PC-3 (cell line): Measurements from ENCODE around the gene DNAJC25. TPM values are rescaled to one million over a fixed set of nuclear protein-coding genes. Genes with fewer than 3 reads are reported as not detected.
"Not testable (repeated sequence)": the region's sequence is repeated elsewhere in the genome, so short reads cannot be mapped to it uniquely, and the experiment has no call there.

Source experiments
- ATAC-seq: fragments of 200-7000 bp; cut with Tn5 transposase; 2 replicates; pipeline ENCODE4 v1.9.1; 2020; ENCODE audit warnings: mild to moderate bottlenecking, moderate library complexity
- BruUV-seq: library from RNA; stranded (reverse); fragments of 400-500 nt; replicated peaks from 2 replicates; lab custom pipeline; 2021; lab: Mats Ljungman, UMichigan
- CTCF ChIA-PET: fragments of 300-600 bp; sonication (Branson Sonifier 250); formaldehyde crosslinking; loops from one replicate; lab custom pipeline; 2022; ENCODE audit warnings: antibody characterized with exemption; lab: Charles Lee
- POLR2A ChIA-PET: fragments of 300-600 bp; sonication (Branson Sonifier 250); formaldehyde crosslinking; loops from one replicate; lab custom pipeline; 2022; ENCODE audit warnings: antibody characterized with exemption; ENCODE audit not compliant: unreplicated experiment; lab: Charles Lee
- DNase-seq: peaks from one replicate; pipeline ENCODE4 v3.0.0-alpha.2; 2015
- H2AFZ ChIP-seq: fragments of 300-600 bp; sonication (generic); 2 replicates; pipeline ENCODE4 v1.6.0; 2016; ENCODE audit warnings: antibody characterized with exemption, low read length
- H3F3A ChIP-seq: fragments of 300-600 bp; sonication (generic); one replicate; pipeline ENCODE4 v1.6.0; 2017; ENCODE audit warnings: antibody characterized with exemption, low read length, control low read depth, mild to moderate bottlenecking; ENCODE audit not compliant: unreplicated experiment
- H3K27ac ChIP-seq: fragments of 300-600 bp; sonication (generic); 2 replicates; pipeline ENCODE4 v1.5.1; 2016; ENCODE audit warnings: mild to moderate bottlenecking, low read length
- H3K27me3 ChIP-seq: fragments of 300-600 bp; sonication (generic); 2 replicates; pipeline ENCODE4 v1.6.1; 2016; ENCODE audit warnings: low read length, mixed read lengths
- H3K36me3 ChIP-seq: fragments of 300-600 bp; sonication (generic); 2 replicates; pipeline ENCODE4 v1.6.1; 2016; ENCODE audit warnings: low read depth, mixed run types, low read length, mixed read lengths
- H3K4me1 ChIP-seq: fragments of 300-600 bp; sonication (generic); 2 replicates; pipeline ENCODE4 v1.5.1; 2016; ENCODE audit warnings: low read length; ENCODE audit not compliant: insufficient read depth
- H3K4me2 ChIP-seq: fragments of 300-600 bp; sonication (generic); 2 replicates; pipeline ENCODE4 v1.6.0; 2016; ENCODE audit warnings: low read length
- H3K4me3 ChIP-seq: fragments of 300-600 bp; sonication (generic); 2 replicates; pipeline ENCODE4 v1.5.1; 2016; ENCODE audit warnings: mild to moderate bottlenecking, low read length, mixed read lengths
- H3K79me2 ChIP-seq: fragments of 300-600 bp; sonication (generic); 2 replicates; pipeline ENCODE4 v1.6.1; 2017; ENCODE audit warnings: low read length, mixed read lengths
- H3K9ac ChIP-seq: fragments of 300-600 bp; sonication (generic); 2 replicates; pipeline ENCODE4 v1.6.0; 2016; ENCODE audit warnings: mild to moderate bottlenecking, low read length
- H3K9me2 ChIP-seq: fragments of 300-600 bp; sonication (generic); replicated peaks from 2 replicates; pipeline ENCODE4 v1.6.1; 2016; ENCODE audit warnings: mixed run types, low read length, mixed read lengths
- H3K9me3 ChIP-seq: fragments of 300-600 bp; sonication (generic); 2 replicates; pipeline ENCODE4 v1.6.1; 2016; ENCODE audit warnings: low read length, mixed read lengths
- H4K20me1 ChIP-seq: fragments of 300-600 bp; sonication (generic); 2 replicates; pipeline ENCODE4 v1.6.1; 2016; ENCODE audit warnings: low read length, mixed read lengths
- CTCF ChIP-seq: fragments of 300-600 bp; sonication (generic); conservative IDR thresholded peaks from 2 replicates; pipeline ENCODE4 v1.5.1; 2017; ENCODE audit warnings: antibody characterized with exemption, low read depth, mild to moderate bottlenecking, low read length
- EZH2 ChIP-seq: fragments of 300-600 bp; sonication (generic); IDR thresholded peaks from one replicate; pipeline ENCODE4 v1.6.1; 2017; ENCODE audit warnings: antibody characterized with exemption, mild to moderate bottlenecking, low read length; ENCODE audit not compliant: unreplicated experiment
- EZH2phosphoT487 ChIP-seq: fragments of 300-600 bp; sonication (generic); IDR thresholded peaks from 2 replicates; pipeline ENCODE4 v1.6.1; 2018; ENCODE audit warnings: mild to moderate bottlenecking, antibody characterized with exemption, low read length, borderline replicate concordance
- intact Hi-C: fragments of 100-400 bp; cut with micrococcal nuclease; formaldehyde crosslinking; loops from 2 replicates; pipeline ENCODE4 v1.9.0; 2023
- total RNA-seq: library from RNA; depleted of rRNA; stranded (reverse); fragments of >200 nt; gene quantifications from 2 replicates; pipeline ENCODE4 v1.2.3, GENCODE V29; 2014

The DNAJC25 gene
- total RNA-seq, 1 experiment from 2014 or later, result 5.9 TPM

GRCh38 chr9:111610845-111611244, 20.3 kb upstream of the DNAJC25 start:
- intact Hi-C loops, result no loop called here
- Histone ChIP-seq H3K9me3 (no peaks in the 10 kb centered on the region), H3K27ac (no peak overlapping the region), H3K9ac (no peak overlapping the region), H3K36me3 (no peaks in the 10 kb centered on the region), H3K4me3 (no peak overlapping the region), H3F3A (no peaks in the 10 kb centered on the region), H3K9me2 (no peaks in the 10 kb centered on the region), H3K79me2 (no peaks in the 10 kb centered on the region), H3K4me1 (no peaks in the 10 kb centered on the region), H3K27me3 (no peaks in the 10 kb centered on the region), H3K4me2 (no peak overlapping the region), H2AFZ (0 out of 2 replicates have a peak overlapping the region, but pooled peaks have one; percentile 48), H4K20me1 (no peaks in the 10 kb centered on the region)
- TF ChIP-seq CTCF (no peak), EZH2phosphoT487 (no peak), EZH2 (no peak)
- no peak for DNase-seq
- POLR2A ChIA-PET, result interaction anchor here (0.6 kb wide), 1 partner anchor 9 kb away, joined by 16 read pairs; no protein-coding TSS in a partner anchor
- BruUV-seq, result no TSS peak
- ATAC-seq, result no peak
- CTCF ChIA-PET, result interaction anchor here (0.6 kb wide), 1 partner anchor 12 kb away, joined by 9 read pairs; no protein-coding TSS in a partner anchor

GRCh38 chr9:111613436-111614040, 17.6 kb upstream of the DNAJC25 start:
- ATAC-seq (no peak), DNase-seq (no peak)
- no peak overlapping the region for H2AFZ ChIP-seq
- H3K9me3 ChIP-seq, result no peaks in the 10 kb centered on the region
- intact Hi-C loops, result no loop called here
- TF ChIP-seq EZH2phosphoT487, result no peak
- no peak for TF ChIP-seq CTCF
- no peak for TF ChIP-seq EZH2
- no peak overlapping the region for H3K27ac ChIP-seq
- H3F3A ChIP-seq, result no peaks in the 10 kb centered on the region
- no TSS peak for BruUV-seq
- POLR2A ChIA-PET, result no interaction called here
- H3K4me1 ChIP-seq, result no peaks in the 10 kb centered on the region
- H3K27me3 ChIP-seq, result no peaks in the 10 kb centered on the region
- no peaks in the 10 kb centered on the region for H4K20me1 ChIP-seq
- H3K4me3 ChIP-seq, result no peak overlapping the region
- no peaks in the 10 kb centered on the region for H3K36me3 ChIP-seq
- no peak overlapping the region for H3K4me2 ChIP-seq
- CTCF ChIA-PET, result no interaction called here
- H3K79me2 ChIP-seq, result no peaks in the 10 kb centered on the region
- H3K9ac ChIP-seq, result no peak overlapping the region
- no peaks in the 10 kb centered on the region for H3K9me2 ChIP-seq

GRCh38 chr9:111615928-111616327, 15.2 kb upstream of the DNAJC25 start:
- TF ChIP-seq CTCF (no peak), EZH2 (no peak), EZH2phosphoT487 (no peak)

GRCh38 chr9:111617349-111617748, 13.8 kb upstream of the DNAJC25 start:
- H3K9ac ChIP-seq, intact Hi-C loops, ATAC-seq, H3K4me3 ChIP-seq, H3K79me2 ChIP-seq, H3K4me1 ChIP-seq, H3K9me2 ChIP-seq, H3K36me3 ChIP-seq, H4K20me1 ChIP-seq, H3K27me3 ChIP-seq, BruUV-seq, H2AFZ ChIP-seq, H3K27ac ChIP-seq, POLR2A ChIA-PET, CTCF ChIA-PET, H3K9me3 ChIP-seq, DNase-seq, H3K4me2 ChIP-seq, H3F3A ChIP-seq: not testable (repeated sequence)

More at GRCh38 chr9:111615928-111616327, 15.2 kb upstream of the DNAJC25 start:
- H3K36me3 ChIP-seq, result no peaks in the 10 kb centered on the region
- no peak overlapping the region for H3K27ac ChIP-seq
- H3F3A ChIP-seq, result no peaks in the 10 kb centered on the region
- ATAC-seq, result no peak
- CTCF ChIA-PET, result no interaction called here
- no peaks in the 10 kb centered on the region for H3K79me2 ChIP-seq
- intact Hi-C loops, result no loop called here
- H3K9me2 ChIP-seq, result no peaks in the 10 kb centered on the region
- no peak overlapping the region for H3K9ac ChIP-seq
- no peak overlapping the region for H3K4me3 ChIP-seq
- no peak overlapping the region for H3K4me2 ChIP-seq
- no peaks in the 10 kb centered on the region for H4K20me1 ChIP-seq
- DNase-seq, result no peak
- H3K4me1 ChIP-seq, result no peaks in the 10 kb centered on the region; the same call in 1 of the 2 replicates
- BruUV-seq, result no TSS peak
- POLR2A ChIA-PET, result no interaction called here
- H3K27me3 ChIP-seq, result no peaks in the 10 kb centered on the region
- H3K9me3 ChIP-seq, result no peaks in the 10 kb centered on the region
- H2AFZ ChIP-seq, result no peak overlapping the region
